ENCODE measurements around the gene NXNL1.

NXNL1 gene

DNA sequence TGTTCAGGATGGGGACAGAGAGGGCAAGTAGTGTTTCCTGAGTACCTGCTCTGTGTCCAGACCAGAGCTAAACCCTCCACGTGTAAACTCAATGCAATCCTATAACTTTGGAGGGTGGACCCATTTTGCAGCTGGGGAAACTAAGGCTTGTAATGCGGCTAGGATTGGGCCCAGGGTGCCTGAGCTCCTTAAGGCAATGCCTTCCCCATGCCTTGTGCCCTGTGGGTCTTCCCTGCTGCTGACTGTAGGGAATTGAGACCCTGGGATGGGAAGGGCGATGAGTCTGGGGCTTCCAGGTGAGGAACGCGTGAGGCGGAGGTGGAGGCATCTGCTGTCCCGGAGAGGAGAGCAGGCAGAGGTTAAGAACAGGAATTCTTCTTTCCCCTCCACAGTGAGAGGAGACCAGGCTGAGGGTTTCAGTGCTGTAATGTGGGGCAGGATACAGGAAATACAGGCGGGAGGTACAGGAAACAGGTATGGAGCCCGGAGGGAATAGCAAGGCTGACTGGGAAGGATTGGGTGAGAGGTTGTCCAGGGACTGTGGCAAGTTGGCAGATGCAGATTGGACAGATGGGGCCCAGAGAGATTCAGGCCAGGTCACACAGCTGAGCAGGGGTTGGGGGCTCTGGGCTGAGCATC, 28.8 kb upstream of the NXNL1 start:
- Histone ChIP-seq H2BK120ac (ENCODE audit: low read depth, low read length) (no peak overlapping the region), H3K23ac (ENCODE audit: low read length) (no peak overlapping the region), H3K79me1 (ENCODE audit: low read length) (no peaks in the 10 kb centered on the region), H2BK5ac (ENCODE audit: low read length) (no peak overlapping the region), H3K4me1 (ENCODE audit: control insufficient read depth, low read depth, low read length) (peaks cover 6% of the 10 kb centered on the region), H3K56ac (ENCODE audit: low read length) (no peak overlapping the region), H3K36me3 (ENCODE audit: control insufficient read depth, insufficient read depth, low read length) (no peaks in the 10 kb centered on the region), H3K27me3 (ENCODE audit: insufficient read depth, low read length, poor library complexity) (no peaks in the 10 kb centered on the region), H3K9ac (ENCODE audit: low read length) (peak overlapping the region; percentile 10), H3K79me2 (ENCODE audit: control insufficient read depth, insufficient read depth, low read length) (no peaks in the 10 kb centered on the region), H3K4ac (ENCODE audit: low read depth, low read length) (no peak overlapping the region), H2AK5ac (ENCODE audit: low read length) (no peak overlapping the region), H4K5ac (ENCODE audit: low read length) (peak overlapping the region; percentile 91), H2BK15ac (replicated peaks; ENCODE audit: low read depth) (no peak overlapping the region), H3K4me3 (ENCODE audit: low read length) (no peak overlapping the region), H3K18ac (ENCODE audit: low read length) (no peak overlapping the region), H3K27ac (ENCODE audit: low read depth, low read length) (no peak overlapping the region), H4K8ac (ENCODE audit: low read depth, low read length) (no peak overlapping the region), H3K4me2 (ENCODE audit: low read length) (no peak overlapping the region)
- WGBS (ENCODE audit: extremely low coverage, insufficient coverage, low lambda C conversion rate), result no CpG with 5 or more reads among the region's 9 CpGs
- no peak for DNase-seq

DNA sequence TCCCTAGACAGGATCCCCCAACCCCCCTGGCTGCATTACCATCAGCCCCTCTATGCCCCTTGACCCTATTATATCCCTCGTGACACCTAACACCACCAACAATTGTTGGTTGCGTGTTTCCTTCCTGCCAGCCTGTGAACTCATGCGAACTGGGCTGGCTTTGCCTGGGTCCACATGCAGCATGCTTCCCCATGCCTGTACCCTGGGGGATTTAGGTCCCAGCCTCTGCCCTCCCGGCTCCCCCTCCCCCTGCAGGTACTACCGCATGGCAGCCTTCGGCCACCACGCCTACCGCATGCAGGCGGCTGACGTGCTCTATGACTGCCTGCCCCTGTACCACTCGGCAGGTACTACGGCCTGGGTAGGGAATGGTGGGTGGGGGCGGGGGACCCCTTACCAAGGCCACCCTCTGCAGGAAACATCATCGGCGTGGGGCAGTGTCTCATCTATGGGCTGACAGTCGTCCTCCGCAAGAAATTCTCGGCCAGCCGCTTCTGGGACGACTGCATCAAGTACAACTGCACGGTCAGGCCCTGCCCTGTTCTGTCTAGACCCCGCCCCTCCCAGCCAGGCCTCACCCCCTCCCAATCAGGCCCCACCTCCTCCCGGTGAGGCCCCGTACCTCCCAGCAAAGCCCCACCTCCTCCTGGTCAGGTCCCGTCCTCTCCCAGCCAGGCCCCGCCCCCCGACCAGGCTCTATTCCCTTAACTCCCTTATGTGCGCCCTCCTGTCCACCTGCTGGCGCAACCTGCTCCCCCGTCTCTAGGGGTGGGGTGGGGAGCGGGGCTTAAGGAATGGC, 28.1 kb upstream of the NXNL1 start:
- Histone ChIP-seq H4K5ac (ENCODE audit: low read length) (no peak overlapping the region), H3K4me2 (ENCODE audit: low read length) (peak overlapping the region; percentile 87), H3K4me1 (ENCODE audit: control insufficient read depth, low read depth, low read length) (peaks cover 6% of the 10 kb centered on the region), H3K9ac (ENCODE audit: low read length) (peak overlapping the region; percentile 42), H2AK5ac (ENCODE audit: low read length) (peak overlapping the region; percentile 37), H3K27me3 (ENCODE audit: insufficient read depth, low read length, poor library complexity) (no peaks in the 10 kb centered on the region), H3K56ac (ENCODE audit: low read length) (peak overlapping the region; percentile 71), H3K23ac (ENCODE audit: low read length) (peak overlapping the region; percentile 59), H3K27ac (ENCODE audit: low read depth, low read length) (no peak overlapping the region), H3K4ac (ENCODE audit: low read depth, low read length) (no peak overlapping the region), H4K8ac (ENCODE audit: low read depth, low read length) (no peak overlapping the region), H2BK120ac (ENCODE audit: low read depth, low read length) (no peak overlapping the region), H3K4me3 (ENCODE audit: low read length) (peak overlapping the region; percentile 15), H2BK15ac (replicated peaks; ENCODE audit: low read depth) (no peak overlapping the region), H3K36me3 (ENCODE audit: control insufficient read depth, insufficient read depth, low read length) (no peaks in the 10 kb centered on the region), H3K18ac (ENCODE audit: low read length) (no peak overlapping the region), H3K79me2 (ENCODE audit: control insufficient read depth, insufficient read depth, low read length) (no peaks in the 10 kb centered on the region), H2BK5ac (ENCODE audit: low read length) (no peak overlapping the region), H3K79me1 (ENCODE audit: low read length) (no peaks in the 10 kb centered on the region)
- peak; percentile 99 for DNase-seq
- WGBS (ENCODE audit: extremely low coverage, insufficient coverage, low lambda C conversion rate), result no CpG with 5 or more reads among the region's 31 CpGs

DNA sequence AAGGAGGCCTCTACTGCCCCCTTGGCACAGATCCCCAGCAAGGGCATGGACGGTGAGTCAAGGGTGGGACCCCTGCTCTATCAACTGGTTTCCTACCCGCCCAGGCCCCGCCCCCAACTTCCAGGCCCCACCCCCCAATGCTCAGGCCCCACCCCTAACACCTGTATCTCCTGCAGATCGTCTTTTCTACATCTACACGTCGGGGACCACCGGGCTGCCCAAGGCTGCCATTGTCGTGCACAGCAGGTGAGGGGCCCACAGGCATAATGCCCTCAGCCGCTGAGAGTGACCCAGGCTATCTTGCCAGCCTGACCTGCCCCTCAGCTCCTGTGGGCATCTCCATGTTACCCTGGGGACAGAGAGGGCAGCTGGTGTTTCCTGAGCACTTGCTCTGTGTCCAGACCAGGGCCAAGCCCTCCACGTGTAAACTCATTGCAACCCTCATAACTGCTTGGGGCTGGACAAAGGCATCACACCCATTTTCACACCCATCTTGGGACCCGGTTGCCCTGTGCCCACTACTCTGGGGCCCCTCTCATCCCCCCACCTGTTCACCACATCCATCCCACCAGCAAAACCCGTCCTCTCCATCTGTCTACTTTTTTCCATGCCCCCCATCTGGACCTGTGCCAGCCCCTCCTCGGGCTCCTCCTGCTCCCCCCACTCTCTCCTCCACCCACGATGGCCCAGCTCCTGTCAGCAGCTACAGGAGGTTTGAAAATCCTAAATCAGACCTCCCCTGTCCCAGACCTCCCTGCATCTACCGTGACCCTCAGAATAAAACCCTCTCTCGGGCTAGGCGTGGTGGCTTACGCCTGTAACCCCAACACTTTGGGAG, 26.8 kb upstream of the NXNL1 start:
- Histone ChIP-seq H3K4me3 (ENCODE audit: low read length) (no peak overlapping the region), H3K27me3 (ENCODE audit: insufficient read depth, low read length, poor library complexity) (no peaks in the 10 kb centered on the region), H3K4me2 (ENCODE audit: low read length) (no peak overlapping the region), H3K4ac (ENCODE audit: low read depth, low read length) (no peak overlapping the region), H3K56ac (ENCODE audit: low read length) (no peak overlapping the region), H3K79me1 (ENCODE audit: low read length) (no peaks in the 10 kb centered on the region), H2BK5ac (ENCODE audit: low read length) (no peak overlapping the region), H3K27ac (ENCODE audit: low read depth, low read length) (no peak overlapping the region), H2BK120ac (ENCODE audit: low read depth, low read length) (no peak overlapping the region), H2AK5ac (ENCODE audit: low read length) (no peak overlapping the region), H3K23ac (ENCODE audit: low read length) (no peak overlapping the region), H3K4me1 (ENCODE audit: control insufficient read depth, low read depth, low read length) (peaks cover 6% of the 10 kb centered on the region), H3K79me2 (ENCODE audit: control insufficient read depth, insufficient read depth, low read length) (no peaks in the 10 kb centered on the region), H4K8ac (ENCODE audit: low read depth, low read length) (no peak overlapping the region), H3K36me3 (ENCODE audit: control insufficient read depth, insufficient read depth, low read length) (no peaks in the 10 kb centered on the region), H4K5ac (ENCODE audit: low read length) (no peak overlapping the region), H3K9ac (ENCODE audit: low read length) (no peak overlapping the region), H2BK15ac (replicated peaks; ENCODE audit: low read depth) (no peak overlapping the region), H3K18ac (ENCODE audit: low read length) (no peak overlapping the region)
- DNase-seq, result no peak
- WGBS (ENCODE audit: extremely low coverage, insufficient coverage, low lambda C conversion rate), result no CpG with 5 or more reads among the region's 18 CpGs

DNA sequence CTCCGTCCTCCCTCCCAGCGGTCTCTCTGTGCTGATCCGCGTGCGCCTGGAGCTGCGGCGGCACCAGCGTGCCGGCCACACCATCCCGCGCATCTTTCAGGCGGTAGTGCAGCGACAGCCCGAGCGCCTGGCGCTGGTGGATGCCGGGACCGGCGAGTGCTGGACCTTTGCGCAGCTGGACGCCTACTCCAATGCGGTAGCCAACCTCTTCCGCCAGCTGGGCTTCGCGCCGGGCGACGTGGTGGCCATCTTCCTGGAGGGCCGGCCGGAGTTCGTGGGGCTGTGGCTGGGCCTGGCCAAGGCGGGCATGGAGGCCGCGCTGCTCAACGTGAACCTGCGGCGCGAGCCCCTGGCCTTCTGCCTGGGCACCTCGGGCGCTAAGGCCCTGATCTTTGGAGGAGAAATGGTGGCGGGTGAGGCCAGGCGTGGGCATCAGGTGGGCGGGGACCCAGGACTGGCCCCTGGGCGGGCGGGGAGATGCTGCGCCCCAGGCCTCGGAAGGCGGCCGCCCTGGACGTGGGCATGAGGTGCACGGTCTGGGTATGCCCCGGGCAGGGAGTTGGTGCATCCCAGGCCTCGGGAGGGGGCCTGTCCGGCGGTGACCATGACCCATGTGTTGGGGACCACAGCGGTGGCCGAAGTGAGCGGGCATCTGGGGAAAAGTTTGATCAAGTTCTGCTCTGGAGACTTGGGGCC, 26.0 kb upstream of the NXNL1 start:
- no peak overlapping the region for H2BK120ac ChIP-seq (ENCODE audit: low read depth, low read length)
- H4K5ac ChIP-seq (ENCODE audit: low read length), result no peak overlapping the region
- H3K4me3 ChIP-seq (ENCODE audit: low read length), result no peak overlapping the region
- H4K8ac ChIP-seq (ENCODE audit: low read depth, low read length), result no peak overlapping the region
- H3K18ac ChIP-seq (ENCODE audit: low read length), result no peak overlapping the region
- H3K79me2 ChIP-seq (ENCODE audit: control insufficient read depth, insufficient read depth, low read length), result no peaks in the 10 kb centered on the region
- H3K4me1 ChIP-seq (ENCODE audit: control insufficient read depth, low read depth, low read length), result peaks cover 6% of the 10 kb centered on the region
- no peak overlapping the region for H3K4me2 ChIP-seq (ENCODE audit: low read length)
- H3K56ac ChIP-seq (ENCODE audit: low read length), result no peak overlapping the region
- no CpG with 5 or more reads among the region's 58 CpGs for WGBS (ENCODE audit: extremely low coverage, insufficient coverage, low lambda C conversion rate)
- no peak overlapping the region for H3K4ac ChIP-seq (ENCODE audit: low read depth, low read length)
- no peak overlapping the region for H2AK5ac ChIP-seq (ENCODE audit: low read length)
- no peaks in the 10 kb centered on the region for H3K79me1 ChIP-seq (ENCODE audit: low read length)
- H3K27ac ChIP-seq (ENCODE audit: low read depth, low read length), result no peak overlapping the region
- H3K27me3 ChIP-seq (ENCODE audit: insufficient read depth, low read length, poor library complexity), result no peaks in the 10 kb centered on the region
- no peaks in the 10 kb centered on the region for H3K36me3 ChIP-seq (ENCODE audit: control insufficient read depth, insufficient read depth, low read length)
- H2BK5ac ChIP-seq (ENCODE audit: low read length), result no peak overlapping the region
- no peak overlapping the region for H3K9ac ChIP-seq (ENCODE audit: low read length)
- no peak for DNase-seq
- no peak overlapping the region for H3K23ac ChIP-seq (ENCODE audit: low read length)
- no peak overlapping the region for H2BK15ac ChIP-seq (replicated peaks; ENCODE audit: low read depth)

DNA sequence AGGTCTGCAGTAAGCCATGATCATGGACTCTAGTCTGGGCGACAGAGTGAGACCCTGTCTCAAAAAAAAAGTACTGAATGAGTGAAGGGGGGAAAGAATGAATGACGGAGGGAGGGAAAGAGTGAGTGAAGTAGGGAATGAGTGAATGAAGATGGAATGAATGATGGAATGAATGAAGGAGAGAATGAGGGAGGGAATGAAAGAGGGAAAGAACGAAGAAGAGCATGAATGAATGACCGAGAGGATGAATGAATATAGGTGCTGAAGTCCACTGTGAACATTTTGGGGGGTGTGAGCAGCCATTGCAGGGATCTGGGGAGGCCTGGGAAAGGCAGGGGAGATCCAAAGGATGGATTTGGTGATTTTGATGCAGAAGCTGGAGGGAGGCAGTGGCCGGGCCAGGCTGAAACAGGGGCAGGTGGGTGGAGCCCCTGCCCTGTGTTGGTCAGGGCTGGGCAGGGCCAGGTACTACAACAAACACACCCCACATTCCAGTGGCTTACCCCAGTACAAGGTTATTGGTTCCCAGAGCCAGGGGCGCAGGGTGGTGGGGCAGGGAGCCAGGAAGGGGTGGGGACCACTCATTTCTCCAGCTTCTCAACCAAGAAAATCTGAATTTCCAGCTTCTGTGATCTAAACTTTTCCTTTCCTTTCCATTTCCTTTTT, 23.9 kb upstream of the NXNL1 start:
- Histone ChIP-seq H4K5ac (ENCODE audit: low read length) (no peak overlapping the region), H3K79me2 (ENCODE audit: control insufficient read depth, insufficient read depth, low read length) (no peaks in the 10 kb centered on the region), H3K4me1 (ENCODE audit: control insufficient read depth, low read depth, low read length) (peaks cover 6% of the 10 kb centered on the region), H3K18ac (ENCODE audit: low read length) (no peak overlapping the region), H3K4me3 (ENCODE audit: low read length) (no peak overlapping the region), H3K56ac (ENCODE audit: low read length) (no peak overlapping the region), H2BK120ac (ENCODE audit: low read depth, low read length) (no peak overlapping the region), H2AK5ac (ENCODE audit: low read length) (no peak overlapping the region), H3K23ac (ENCODE audit: low read length) (no peak overlapping the region), H2BK15ac (replicated peaks; ENCODE audit: low read depth) (no peak overlapping the region), H3K4me2 (ENCODE audit: low read length) (no peak overlapping the region), H3K9ac (ENCODE audit: low read length) (no peak overlapping the region), H3K27me3 (ENCODE audit: insufficient read depth, low read length, poor library complexity) (no peaks in the 10 kb centered on the region), H3K27ac (ENCODE audit: low read depth, low read length) (no peak overlapping the region), H3K36me3 (ENCODE audit: control insufficient read depth, insufficient read depth, low read length) (no peaks in the 10 kb centered on the region), H3K79me1 (ENCODE audit: low read length) (no peaks in the 10 kb centered on the region), H2BK5ac (ENCODE audit: low read length) (no peak overlapping the region), H3K4ac (ENCODE audit: low read depth, low read length) (no peak overlapping the region), H4K8ac (ENCODE audit: low read depth, low read length) (no peak overlapping the region)
- 100% methylated on average over 3 of the region's 6 CpGs for WGBS (ENCODE audit: extremely low coverage, insufficient coverage, low lambda C conversion rate)
- no peak for DNase-seq

Measured in mesendoderm (in vitro differentiated cells).